ENCODE measurements around the gene OXSR1. TPM values are rescaled to one million over a fixed set of nuclear protein-coding genes. Genes with fewer than 3 reads are reported as not detected.

Gene OXSR1
- total and polyA plus RNA-seq, 2 experiments from 2014 or later = 16.0 to 41.1 TPM

GRCh38 chr3:38274864-38275649 lies 109.7 kb downstream of the OXSR1 start:
- Histone ChIP-seq H3K79me2 (replicated peaks; ENCODE audit: insufficient read depth) (no peaks in the 10 kb centered on the region), H3K4me2 (no peak overlapping the region), H2AFZ (no peak overlapping the region), H3F3A (replicated peaks; ENCODE audit: low read depth) (no peaks in the 10 kb centered on the region), H3K4me3 (no peak overlapping the region), H3K36me3 (ENCODE audit: insufficient read depth) (no peaks in the 10 kb centered on the region), H3K27me3 (ENCODE audit: insufficient read depth) (no peaks in the 10 kb centered on the region), H3K9me2 (ENCODE audit: insufficient read depth) (0 out of 2 replicates have a peak, but pooled peaks cover 9% of the 10 kb centered on the region), H3K27ac (ENCODE audit: low read depth) (no peak overlapping the region), H4K20me1 (replicated peaks; ENCODE audit: insufficient read depth) (no peaks in the 10 kb centered on the region), H3K4me1 (ENCODE audit: insufficient read depth) (no peaks in the 10 kb centered on the region)
- DNase-seq (ENCODE audit: low spot score) (no peak), ATAC-seq (no peak)
- Mint-ChIP-seq H3K9me3 (no peaks in the 10 kb centered on the region), H3K36me3 (ENCODE audit: low read depth) (no peaks in the 10 kb centered on the region), H3K4me1 (no peaks in the 10 kb centered on the region), H3K27ac (no peak overlapping the region), H3K27me3 (ENCODE audit: insufficient read depth, low read depth, poor library complexity) (peaks cover 2% of the 10 kb centered on the region), H3K4me3 (no peak overlapping the region)
- TF ChIP-seq STAT1 (IDR thresholded peaks at IDR 0.05; ENCODE audit: unreplicated experiment) (no peak), ETS1 (IDR thresholded peaks at IDR 0.05) (no peak), REST (IDR thresholded peaks at IDR 0.05; ENCODE audit: unreplicated experiment) (no peak), NANOG (IDR thresholded peaks at IDR 0.05; ENCODE audit: borderline replicate concordance) (no peak), CTCF (conservative IDR thresholded peaks at IDR 0.05; ENCODE audit: low read depth in 2 of 2) (no peak), ZNF462 (CRISPR knock-in tag; IDR thresholded peaks at IDR 0.05) (no peak), POLR2AphosphoS5 (IDR thresholded peaks at IDR 0.05; ENCODE audit: low read depth) (no peak), CREB1 (CRISPR knock-in tag; IDR thresholded peaks at IDR 0.05; ENCODE audit: low read depth) (no peak), ZNF114 (CRISPR knock-in tag; IDR thresholded peaks at IDR 0.05) (no peak), EZH2phosphoT487 (IDR thresholded peaks at IDR 0.05; ENCODE audit: unreplicated experiment) (no peak), ZNF331 (CRISPR knock-in tag; IDR thresholded peaks at IDR 0.05; ENCODE audit: low read depth) (no peak), EZH2 (IDR thresholded peaks at IDR 0.05; ENCODE audit: low read depth, unreplicated experiment) (no peak), JUNB (IDR thresholded peaks at IDR 0.05; ENCODE audit: unreplicated experiment) (no peak)
